NCI-H774 (cell line): ENCODE results near the gene PTPRN2.
"Not testable (repeated sequence)": the region's sequence is repeated elsewhere in the genome, so short reads cannot be mapped to it uniquely, and the experiment has no call there.

Experiments used
- DNase-seq: peaks from one replicate; lab custom pipeline; 2025; lab: John Stamatoyannopoulos, UW

PTPRN2 gene

GRCh38 chr7:158174947-158175346 is 412.7 kb downstream of the PTPRN2 start:
- DNase-seq = no peak

- DNase-seq = no peak
These were observed 420.2 kb downstream of the PTPRN2 start for GRCh38 chr7:158167373-158167772.

- DNase-seq = no peak
These were observed 421.0 kb downstream of the PTPRN2 start for GRCh38 chr7:158166386-158167340.

GRCh38 chr7:158165711-158166110 is 421.9 kb downstream of the PTPRN2 start:
- no peak for DNase-seq

GRCh38 chr7:158164101-158165095 is 423.2 kb downstream of the PTPRN2 start:
- DNase-seq = no peak

GRCh38 chr7:158161194-158161593 is 426.4 kb downstream of the PTPRN2 start:
- DNase-seq = no peak

- no peak for DNase-seq
These were observed 427.4 kb downstream of the PTPRN2 start for GRCh38 chr7:158160199-158160598.

- no peak for DNase-seq
These were observed 430.2 kb downstream of the PTPRN2 start for GRCh38 chr7:158157460-158157859.

- DNase-seq = not testable (repeated sequence)
These were observed 436.4 kb downstream of the PTPRN2 start for GRCh38 chr7:158151273-158151672.

GRCh38 chr7:158150234-158150633 is 437.4 kb downstream of the PTPRN2 start:
- DNase-seq = no peak

GRCh38 chr7:158147431-158147830 is 440.2 kb downstream of the PTPRN2 start:
- DNase-seq = not testable (repeated sequence)

- DNase-seq = no peak
These were observed 442.3 kb downstream of the PTPRN2 start for GRCh38 chr7:158145370-158145769.

GRCh38 chr7:158143196-158144120 is 444.2 kb downstream of the PTPRN2 start:
- DNase-seq = no peak

GRCh38 chr7:158142657-158143056 is 445.0 kb downstream of the PTPRN2 start:
- no peak for DNase-seq

GRCh38 chr7:158141806-158142518 is 445.7 kb downstream of the PTPRN2 start:
- no peak for DNase-seq

- no peak for DNase-seq
These were observed 446.4 kb downstream of the PTPRN2 start for GRCh38 chr7:158141221-158141582.

- no peak for DNase-seq
These were observed 446.9 kb downstream of the PTPRN2 start for GRCh38 chr7:158140538-158141220.

GRCh38 chr7:158139499-158139898 is 448.1 kb downstream of the PTPRN2 start:
- no peak for DNase-seq

GRCh38 chr7:158138329-158138597 is 449.4 kb downstream of the PTPRN2 start:
- no peak for DNase-seq

- no peak for DNase-seq
These were observed 449.9 kb downstream of the PTPRN2 start for GRCh38 chr7:158137516-158138328.
